GM23248 (cell line): ENCODE data around the gene SPIB. TPM values are rescaled to one million over a fixed set of nuclear protein-coding genes. Genes with fewer than 3 reads are reported as not detected.

Experiments used
- DNase-seq: peaks from one replicate; pipeline ENCODE4 v3.0.0-alpha.2; 2015
- H2AFZ ChIP-seq: fragments of 200-600 bp; sonication (generic); 2 replicates; pipeline ENCODE4 v1.6.1; 2016; ENCODE audit warnings: antibody characterized with exemption
- H3F3A ChIP-seq: fragments of 200-600 bp; sonication (generic); 2 replicates; pipeline ENCODE4 v1.6.1; 2016; ENCODE audit warnings: mild to moderate bottlenecking, antibody characterized with exemption, mixed run types; ENCODE audit not compliant: insufficient read depth
- H3K27ac ChIP-seq: fragments of 200-600 bp; sonication (generic); 2 replicates; pipeline ENCODE4 v1.5.1; 2016; ENCODE audit warnings: mild to moderate bottlenecking
- H3K27me3 ChIP-seq: fragments of 200-600 bp; sonication (generic); replicated peaks from 2 replicates; pipeline ENCODE4 v1.6.1; 2016; ENCODE audit warnings: mild to moderate bottlenecking; ENCODE audit not compliant: insufficient read depth
- H3K36me3 ChIP-seq: fragments of 200-600 bp; sonication (generic); 2 replicates; pipeline ENCODE4 v1.6.1; 2016; ENCODE audit warnings: low read depth, mild to moderate bottlenecking
- H3K4me1 ChIP-seq: fragments of 200-600 bp; sonication (generic); 2 replicates; pipeline ENCODE4 v1.6.1; 2016; ENCODE audit warnings: mild to moderate bottlenecking; ENCODE audit not compliant: insufficient read depth
- H3K4me2 ChIP-seq: fragments of 200-600 bp; sonication (generic); one replicate; pipeline ENCODE4 v1.6.1; 2016; ENCODE audit warnings: mild to moderate bottlenecking; ENCODE audit not compliant: unreplicated experiment
- H3K4me3 ChIP-seq: fragments of 200-600 bp; sonication (generic); 2 replicates; pipeline ENCODE4 v1.5.1; 2016; ENCODE audit warnings: mild to moderate bottlenecking
- H3K79me2 ChIP-seq: fragments of 200-600 bp; sonication (generic); 2 replicates; pipeline ENCODE4 v1.6.1; 2016; ENCODE audit warnings: mild to moderate bottlenecking; ENCODE audit not compliant: insufficient read depth
- H3K9ac ChIP-seq: fragments of 200-600 bp; sonication (generic); 2 replicates; pipeline ENCODE4 v1.6.1; 2016; ENCODE audit warnings: mild to moderate bottlenecking
- H3K9me2 ChIP-seq: fragments of 200-600 bp; sonication (generic); 2 replicates; pipeline ENCODE4 v1.6.1; 2016; ENCODE audit warnings: mixed run types, mild to moderate bottlenecking, moderate library complexity; ENCODE audit not compliant: insufficient read depth
- H3K9me3 ChIP-seq: fragments of 200-600 bp; sonication (generic); one replicate; pipeline ENCODE4 v1.6.1; 2017; ENCODE audit warnings: low read depth
- H4K20me1 ChIP-seq: fragments of 200-600 bp; sonication (generic); 2 replicates; pipeline ENCODE4 v1.6.0; 2016; ENCODE audit not compliant: insufficient read depth
- EZH2 ChIP-seq: fragments of 200-600 bp; sonication (generic); IDR thresholded peaks from 2 replicates; pipeline ENCODE4 v1.6.1; 2018; ENCODE audit warnings: antibody characterized with exemption, mild to moderate bottlenecking; ENCODE audit not compliant: insufficient read depth, poor library complexity, severe bottlenecking
- EZH2phosphoT487 ChIP-seq: fragments of 200-600 bp; sonication (generic); IDR thresholded peaks from 2 replicates; pipeline ENCODE4 v1.6.1; 2018; ENCODE audit warnings: antibody characterized with exemption, moderate library complexity, mild to moderate bottlenecking, low read depth; ENCODE audit not compliant: insufficient read depth
- WGBS, 2 experiments: methylation state at CpG; one replicate each; pipeline ENCODE4 v1.1.6; 2015 to 2017; ENCODE audit warnings: low lambda C conversion rate in 2 of 2, low coverage in 1 of 2; ENCODE audit errors: missing lambda C conversion rate in 2 of 2; 5-methylcytosine and 5-hydroxymethylcytosine counted together
- in situ Hi-C: fragments of 300-500 bp; cut with MboI; formaldehyde crosslinking; loops from 2 replicates; pipeline ENCODE4 v1.15.0; 2020
- polyA plus RNA-seq: library from polyadenylated mRNA; unstranded; fragments of >200 nt; fragmentation: Nextera tagmentation; extraction: Ambion mirVana; gene quantifications from 2 replicates; pipeline ENCODE4 v1.2.1, GENCODE V29; 2016
- total RNA-seq: library from RNA; depleted of rRNA; stranded (reverse); fragments of >200 nt; shearing (Covaris generic); gene quantifications from 2 replicates; pipeline ENCODE4 v1.2.3, GENCODE V29; 2014

SPIB gene
- total and polyA plus RNA-seq, 2 experiments from 2014 or later: not detected

DNA sequence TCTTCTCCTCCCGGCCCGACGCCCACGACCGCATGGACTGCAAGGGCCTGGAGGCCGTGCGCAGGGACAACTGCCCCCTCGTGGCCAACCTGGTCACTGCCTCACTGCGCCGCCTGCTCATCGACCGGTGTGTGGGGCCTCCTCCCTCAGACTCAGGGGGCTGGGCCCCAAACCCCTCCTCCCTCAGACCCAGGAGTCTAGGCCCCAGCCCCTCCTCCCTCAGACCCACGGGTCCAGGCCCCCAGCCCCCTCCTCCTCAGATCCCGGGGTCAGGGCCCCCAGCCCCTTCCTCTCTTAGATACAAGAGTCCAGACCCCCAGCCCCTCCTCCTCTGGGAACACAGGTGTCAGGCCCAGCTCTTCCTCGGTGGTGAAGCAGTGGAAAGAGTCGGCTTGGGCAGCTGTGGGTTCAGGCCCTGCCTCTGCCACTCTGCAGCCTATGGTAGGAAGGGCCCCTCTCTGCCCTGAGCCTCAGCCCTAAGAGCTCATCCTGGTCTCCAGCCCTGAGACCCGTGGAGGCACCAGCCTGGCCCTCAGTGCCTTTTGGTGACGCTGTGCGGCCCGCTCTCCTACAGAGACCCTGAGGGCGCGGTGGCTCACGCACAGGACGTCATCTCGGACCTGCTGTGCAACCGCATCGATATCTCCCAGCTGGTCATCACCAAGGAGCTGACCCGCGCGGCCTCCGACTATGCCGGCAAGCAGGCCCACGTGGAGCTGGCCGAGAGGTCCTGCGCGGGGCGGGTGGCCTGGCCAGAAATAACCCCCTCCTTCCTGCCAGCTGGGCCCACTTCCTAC, 3.7 kb upstream of the SPIB start:
- no peak for TF ChIP-seq EZH2
- no peak for TF ChIP-seq EZH2phosphoT487
- 53 to 62% methylated on average over 31 of the region's 37 CpGs for WGBS, 2 experiments

DNA sequence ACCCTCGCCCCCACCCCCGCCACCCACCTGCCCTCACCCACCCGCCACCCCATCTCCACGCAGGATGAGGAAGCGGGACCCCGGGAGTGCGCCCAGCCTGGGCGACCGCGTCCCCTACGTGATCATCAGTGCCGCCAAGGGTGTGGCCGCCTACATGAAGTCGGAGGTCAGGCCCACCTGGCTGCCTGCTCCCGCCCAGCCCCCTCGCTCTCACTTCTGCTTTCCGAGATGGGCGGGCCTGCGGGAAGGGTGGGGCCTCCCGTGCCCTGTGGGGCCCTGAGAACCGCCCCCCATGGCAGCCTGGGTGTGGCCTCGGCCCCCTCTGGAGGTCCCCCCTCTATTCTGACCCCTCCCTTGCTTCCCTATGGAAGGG, 3.1 kb upstream of the SPIB start:
- H3K4me2 ChIP-seq: no peak overlapping the region
- H3F3A ChIP-seq: no peaks in the 10 kb centered on the region
- no peak overlapping the region for H3K4me3 ChIP-seq
- H3K27me3 ChIP-seq: peaks cover 22% of the 10 kb centered on the region
- H2AFZ ChIP-seq: no peak overlapping the region
- no peak for DNase-seq
- no peaks in the 10 kb centered on the region for H3K9me2 ChIP-seq
- no peaks in the 10 kb centered on the region for H3K79me2 ChIP-seq
- TF ChIP-seq EZH2phosphoT487 (no peak), EZH2 (no peak)
- 88 to 89% methylated on average over 8 to 22 of the region's 22 CpGs for WGBS, 2 experiments
- H3K4me1 ChIP-seq: no peaks in the 10 kb centered on the region
- H3K9me3 ChIP-seq: no peaks in the 10 kb centered on the region
- no peak overlapping the region for H3K9ac ChIP-seq
- H3K27ac ChIP-seq: no peak overlapping the region
- no peaks in the 10 kb centered on the region for H4K20me1 ChIP-seq
- H3K36me3 ChIP-seq: no peaks in the 10 kb centered on the region
- in situ Hi-C loops: no loop called here

More for the DNA sequence above, 3.7 kb upstream of the SPIB start:
- Histone ChIP-seq H3F3A (no peaks in the 10 kb centered on the region), H3K9me3 (no peaks in the 10 kb centered on the region), H4K20me1 (no peaks in the 10 kb centered on the region), H3K27ac (no peak overlapping the region), H3K4me1 (no peaks in the 10 kb centered on the region), H3K79me2 (no peaks in the 10 kb centered on the region), H3K27me3 (peaks cover 17% of the 10 kb centered on the region), H3K36me3 (no peaks in the 10 kb centered on the region), H2AFZ (no peak overlapping the region), H3K9me2 (no peaks in the 10 kb centered on the region), H3K9ac (no peak overlapping the region), H3K4me3 (no peak overlapping the region), H3K4me2 (no peak overlapping the region)
- in situ Hi-C loops: no loop called here
- peak; percentile 83 for DNase-seq

DNA sequence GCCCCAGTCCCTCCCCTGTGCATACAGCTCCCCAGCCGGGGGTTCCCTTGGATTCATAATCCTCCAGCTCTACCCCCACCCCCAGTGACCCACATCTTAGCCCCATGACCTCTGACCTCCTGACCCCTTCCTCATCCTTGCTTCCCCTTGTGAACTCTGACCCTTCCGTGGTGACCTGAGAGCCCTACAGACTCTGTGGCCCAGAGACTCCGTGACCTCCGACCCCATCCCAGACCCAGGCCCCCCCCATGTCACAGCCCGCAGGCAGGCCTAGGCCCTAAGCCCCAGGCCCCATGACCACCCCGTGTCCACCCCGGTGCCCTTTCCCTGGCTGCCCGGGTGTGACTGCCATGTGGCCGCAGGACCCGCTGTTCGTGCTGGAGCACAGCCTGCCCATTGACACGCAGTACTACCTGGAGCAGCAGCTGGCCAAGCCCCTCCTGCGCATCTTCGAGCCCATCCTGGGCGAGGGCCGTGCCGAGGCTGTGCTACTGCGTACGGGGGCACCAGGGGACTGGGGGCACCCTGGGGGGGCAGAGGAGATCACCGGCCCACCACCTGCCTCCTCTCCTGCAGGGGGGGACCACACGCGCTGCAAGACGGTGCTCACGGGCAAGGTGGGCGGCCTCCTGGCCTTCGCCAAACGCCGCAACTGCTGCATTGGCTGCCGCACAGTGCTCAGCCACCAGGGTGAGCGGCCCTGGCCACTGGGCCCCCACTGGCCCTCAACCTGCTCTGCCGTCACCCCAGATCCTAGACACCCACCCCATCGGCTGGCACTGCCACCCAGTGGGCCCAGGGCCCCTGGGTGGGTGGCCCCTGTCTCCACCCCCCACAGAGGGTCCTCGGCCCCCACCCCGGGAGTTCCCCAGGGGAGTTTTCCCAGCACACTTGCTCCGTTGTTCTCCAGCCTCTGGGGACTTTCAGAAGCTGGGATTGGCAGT, 2.4 kb upstream of the SPIB start:
- no peak for DNase-seq
- H3K36me3 ChIP-seq: no peaks in the 10 kb centered on the region
- H3K9ac ChIP-seq: no peak overlapping the region
- no peaks in the 10 kb centered on the region for H3F3A ChIP-seq
- no peak overlapping the region for H3K4me3 ChIP-seq
- no peaks in the 10 kb centered on the region for H3K9me2 ChIP-seq
- in situ Hi-C loops: no loop called here
- no peak overlapping the region for H2AFZ ChIP-seq
- H3K4me1 ChIP-seq: no peaks in the 10 kb centered on the region
- H3K27me3 ChIP-seq: peaks cover 25% of the 10 kb centered on the region
- 75 to 80% methylated on average over 14 to 27 of the region's 35 CpGs for WGBS, 2 experiments
- H3K27ac ChIP-seq: no peak overlapping the region
- H3K79me2 ChIP-seq: no peaks in the 10 kb centered on the region
- no peak overlapping the region for H3K4me2 ChIP-seq
- no peaks in the 10 kb centered on the region for H3K9me3 ChIP-seq
- TF ChIP-seq EZH2phosphoT487 (no peak), EZH2 (no peak)
- no peaks in the 10 kb centered on the region for H4K20me1 ChIP-seq

DNA sequence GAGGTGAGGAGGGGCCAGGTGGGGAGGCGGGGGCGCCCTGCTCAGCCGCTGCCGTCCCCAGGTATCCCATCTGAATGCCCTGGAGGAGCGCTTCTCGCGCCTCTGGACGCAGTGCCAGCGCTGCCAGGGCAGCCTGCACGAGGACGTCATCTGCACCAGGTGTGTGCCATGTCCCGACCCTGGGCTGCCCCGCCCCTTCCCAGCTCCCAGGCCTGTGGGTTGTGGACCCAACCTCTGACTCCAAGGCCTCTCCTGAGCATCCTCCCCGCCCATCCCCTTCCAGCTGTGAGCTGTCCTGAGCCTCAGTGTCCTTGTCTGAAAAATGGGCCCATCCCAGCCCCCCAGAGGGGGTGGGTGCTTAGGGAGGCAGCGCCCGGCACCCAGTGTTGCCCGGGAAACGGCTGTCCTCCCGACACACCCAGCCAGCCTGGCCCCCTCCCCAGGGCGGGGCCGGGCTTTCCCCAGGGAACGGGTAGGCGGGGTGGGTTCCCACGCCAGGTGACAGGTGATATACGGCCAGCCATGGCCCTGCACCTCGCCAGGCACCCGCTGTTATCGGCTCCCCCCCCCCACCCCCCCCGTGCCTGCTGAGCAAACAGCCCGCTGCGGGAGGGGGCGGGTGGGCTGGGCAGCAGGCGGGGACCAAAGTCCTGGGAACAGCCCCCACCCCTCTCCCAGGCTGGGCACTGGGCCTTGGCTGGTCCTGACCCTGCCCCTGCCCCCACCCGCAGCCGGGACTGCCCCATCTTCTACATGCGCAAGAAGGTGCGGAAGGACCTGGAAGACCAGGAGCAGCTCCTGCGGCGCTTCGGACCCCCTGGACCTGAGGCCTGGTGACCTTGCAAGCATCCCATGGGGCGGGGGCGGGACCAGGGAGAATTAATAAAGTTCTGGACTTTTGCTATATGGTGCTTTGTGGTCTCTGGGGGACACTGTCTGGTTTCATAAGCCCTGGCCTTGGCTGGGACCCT, 1.3 kb upstream of the SPIB start:
- Histone ChIP-seq H3K4me1 (no peaks in the 10 kb centered on the region), H3F3A (no peaks in the 10 kb centered on the region), H3K79me2 (no peaks in the 10 kb centered on the region), H3K36me3 (no peaks in the 10 kb centered on the region), H3K27ac (no peak overlapping the region), H3K4me2 (no peak overlapping the region), H3K4me3 (no peak overlapping the region), H3K9ac (no peak overlapping the region), H4K20me1 (no peaks in the 10 kb centered on the region), H2AFZ (no peak overlapping the region), H3K9me3 (no peaks in the 10 kb centered on the region), H3K9me2 (no peaks in the 10 kb centered on the region), H3K27me3 (peaks cover 25% of the 10 kb centered on the region)
- DNase-seq: no peak
- no peak for TF ChIP-seq EZH2
- 72 to 79% methylated on average over 15 to 34 of the region's 42 CpGs for WGBS, 2 experiments
- in situ Hi-C loops: no loop called here
